HepG2 (cell line): ENCODE data around the gene USP14. TPM values are rescaled to one million over a fixed set of nuclear protein-coding genes. Genes with fewer than 3 reads are reported as not detected.

ENCODE experiments used
- ATF3 ChIP-seq: sonication (generic); formaldehyde crosslinking; IDR thresholded peaks from 2 replicates; pipeline ENCODE4 v1.4.0; 2020; ENCODE audit warnings: missing genetic modification reagents
- CERS6 ChIP-seq: sonication (generic); formaldehyde crosslinking; IDR thresholded peaks from 2 replicates; pipeline ENCODE4 v1.5.0; 2020; ENCODE audit warnings: missing genetic modification reagents
- GABPB1 ChIP-seq: IDR thresholded peaks from 2 replicates; pipeline ENCODE4 v1.6.1; 2016; ENCODE audit warnings: mild to moderate bottlenecking, missing genetic modification reagents, moderate library complexity, missing compliant biosample characterization
- HDAC2 ChIP-seq: sonication (generic); formaldehyde crosslinking; IDR thresholded peaks from 2 replicates; pipeline ENCODE4 v1.4.0; 2020; ENCODE audit warnings: missing genetic modification reagents
- HOXD1 ChIP-seq: sonication (generic); formaldehyde crosslinking; IDR thresholded peaks from 2 replicates; pipeline ENCODE4 v1.5.0; 2020; ENCODE audit warnings: missing genetic modification reagents
- MBNL3 ChIP-seq: fragments of 250-450 bp; sonication (Bioruptor Pico); conservative IDR thresholded peaks from 2 replicates; pipeline ENCODE4 v1.8.0; 2022; ENCODE audit warnings: mild to moderate bottlenecking, inconsistent platforms
- NKX3-1 ChIP-seq: sonication (generic); formaldehyde crosslinking; IDR thresholded peaks from 2 replicates; pipeline ENCODE4 v1.5.0; 2020; ENCODE audit warnings: missing genetic modification reagents
- SMARCC2 ChIP-seq: fragments of 450-650 bp; IDR thresholded peaks from 2 replicates; pipeline ENCODE4 v1.6.1; 2017; ENCODE audit warnings: antibody characterized with exemption, mild to moderate bottlenecking
- SNAPC2 ChIP-seq: sonication (generic); formaldehyde crosslinking; IDR thresholded peaks from 2 replicates; pipeline ENCODE4 v1.8.1; 2022; ENCODE audit warnings: mild to moderate bottlenecking, missing genetic modification reagents
- SP4 ChIP-seq: sonication (generic); formaldehyde crosslinking; IDR thresholded peaks from 2 replicates; pipeline ENCODE4 v1.8.1; 2023; ENCODE audit warnings: mild to moderate bottlenecking, missing genetic modification reagents
- SYNCRIP ChIP-seq: fragments of 200-400 bp; formaldehyde crosslinking; IDR thresholded peaks from 2 replicates; pipeline ENCODE4 v1.6.1; 2018; ENCODE audit warnings: mild to moderate bottlenecking, low read depth, low read length; ENCODE audit not compliant: insufficient read depth
- TGIF2 ChIP-seq: IDR thresholded peaks from 2 replicates; pipeline ENCODE4 v1.6.1; 2016; ENCODE audit warnings: control low read depth, missing compliant biosample characterization
- THAP11 ChIP-seq: IDR thresholded peaks from 2 replicates; pipeline ENCODE4 v1.6.1; 2016; ENCODE audit warnings: missing biosample characterization, missing genetic modification reagents
- ZBTB34 ChIP-seq: sonication (generic); formaldehyde crosslinking; IDR thresholded peaks from 2 replicates; pipeline ENCODE4 v1.8.0; 2022; ENCODE audit warnings: mild to moderate bottlenecking, missing genetic modification reagents
- ZFP37 ChIP-seq: sonication (generic); formaldehyde crosslinking; IDR thresholded peaks from 2 replicates; pipeline ENCODE4 v1.4.0; 2020; ENCODE audit warnings: missing genetic modification reagents, borderline replicate concordance
- ZNF282 ChIP-seq: fragments of 450-650 bp; IDR thresholded peaks from 2 replicates; pipeline ENCODE4 v1.6.1; 2018; ENCODE audit not compliant: partially characterized antibody
- ZNF512B ChIP-seq: sonication (generic); formaldehyde crosslinking; IDR thresholded peaks from 2 replicates; pipeline ENCODE4 v1.5.1; 2020; ENCODE audit warnings: missing genetic modification reagents, mild to moderate bottlenecking, borderline replicate concordance
- ZNF556 ChIP-seq: sonication (generic); formaldehyde crosslinking; IDR thresholded peaks from 2 replicates; pipeline ENCODE4 v1.4.0; 2020; ENCODE audit warnings: mild to moderate bottlenecking, missing genetic modification reagents, borderline replicate concordance
- ZNF784 ChIP-seq: sonication (generic); formaldehyde crosslinking; IDR thresholded peaks from 2 replicates; pipeline ENCODE4 v1.5.1; 2020; ENCODE audit warnings: missing genetic modification reagents, mild to moderate bottlenecking, borderline replicate concordance
- polyA plus RNA-seq, 8 experiments: library from polyadenylated mRNA; depleted of rRNA in 3 of 8; stranded (reverse) in 7 of 8; unstranded in 1 of 8; fragments of >200 nt; fragmentation: Illumina TruSeq in 4 of 8; extraction: Trizol in 4 of 8; gene quantifications; 2 replicates each; pipeline versions ENCODE4 v1.2.1 to v1.2.3, GENCODE V29; 2011 to 2016; ENCODE audit warnings: low read depth in 4 of 8, missing spikeins in 1 of 8, mixed read lengths in 1 of 8; ENCODE audit not compliant: insufficient read depth in 1 of 8
- total RNA-seq, 5 experiments: library from RNA; depleted of rRNA; stranded (reverse); fragments of >200 nt; fragmentation: Illumina TruSeq; extraction: Trizol; gene quantifications; 2 replicates each; pipeline ENCODE4 v1.2.3, GENCODE V29; 2016; ENCODE audit warnings: low read depth in 1 of 5

Gene USP14
- total and polyA plus RNA-seq, 2 of the 13 experiments (the other 11 are each of a cell fraction or from before 2014, with no cell fraction given) = 14.7 to 16.6 TPM

- TF ChIP-seq SMARCC2 = no peak
- TF ChIP-seq ZFP37 (CRISPR knock-in tag) = peak; percentile 98
- peak; percentile 95 for TF ChIP-seq ZNF784 (CRISPR knock-in tag)
- TF ChIP-seq SYNCRIP = no peak
- peak; percentile 88 for TF ChIP-seq HOXD1 (CRISPR knock-in tag)
- TF ChIP-seq ATF3 (CRISPR knock-in tag) = no peak
- peak; percentile 80; the same call in 1 of the 2 replicates for TF ChIP-seq ZBTB34
- peak; percentile 51; the same call in 1 of the 2 replicates for TF ChIP-seq HDAC2 (CRISPR knock-in tag)
- TF ChIP-seq ZNF512B (CRISPR knock-in tag) = no peak
- peak; percentile 77 for TF ChIP-seq ZNF556
- peak; percentile 86 for TF ChIP-seq SNAPC2
- peak; percentile 94 for TF ChIP-seq CERS6 (CRISPR knock-in tag)
- peak; percentile 83 for TF ChIP-seq TGIF2 (CRISPR knock-in tag)
- TF ChIP-seq MBNL3 (CRISPR knock-in tag) = no peak
- no peak for TF ChIP-seq ZNF282
- peak; percentile 87; the same call in 1 of the 2 replicates for TF ChIP-seq NKX3-1 (CRISPR knock-in tag)
- peak; percentile 86 for TF ChIP-seq SP4 (CRISPR knock-in tag)
- peak; percentile 88 for TF ChIP-seq THAP11 (CRISPR knock-in tag)
- TF ChIP-seq GABPB1 (CRISPR knock-in tag) = peak; percentile 82
These were observed at the start of gene USP14 (continued) for GRCh38 chr18:158128-159036.
